ENCODE data around the gene FOXQ1.
A peak's percentile ranks its signal among the peaks of the same experiment; 100 is the strongest.

Gene FOXQ1

DNA sequence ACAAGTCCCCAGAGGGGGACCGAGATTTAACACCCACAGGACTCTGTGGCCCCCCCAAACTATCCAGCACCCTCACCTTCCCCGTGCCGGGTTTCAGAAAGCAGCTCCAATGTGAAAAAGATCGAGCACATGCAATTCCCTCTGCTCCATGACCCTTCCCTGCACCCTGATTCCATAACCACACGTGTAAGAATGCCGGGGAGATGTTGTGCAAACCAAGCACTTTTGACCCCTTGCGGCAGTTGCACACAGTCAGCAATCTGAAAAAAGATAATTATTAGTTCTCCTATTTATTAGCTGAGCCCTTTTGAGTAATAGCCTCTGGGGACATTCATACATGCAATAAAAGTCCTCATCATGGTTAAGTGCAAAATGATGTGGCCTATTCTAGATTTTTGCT lies 13.0 kb downstream of the FOXQ1 start (continued):
- no peak for TF ChIP-seq ZNF701 (tag by site-specific recombination; IDR thresholded peaks at IDR 0.05)
- no peak for TF ChIP-seq MYNN (tag by site-specific recombination; IDR thresholded peaks at IDR 0.05; ENCODE audit: borderline replicate concordance)
- TF ChIP-seq, protein P1, sequence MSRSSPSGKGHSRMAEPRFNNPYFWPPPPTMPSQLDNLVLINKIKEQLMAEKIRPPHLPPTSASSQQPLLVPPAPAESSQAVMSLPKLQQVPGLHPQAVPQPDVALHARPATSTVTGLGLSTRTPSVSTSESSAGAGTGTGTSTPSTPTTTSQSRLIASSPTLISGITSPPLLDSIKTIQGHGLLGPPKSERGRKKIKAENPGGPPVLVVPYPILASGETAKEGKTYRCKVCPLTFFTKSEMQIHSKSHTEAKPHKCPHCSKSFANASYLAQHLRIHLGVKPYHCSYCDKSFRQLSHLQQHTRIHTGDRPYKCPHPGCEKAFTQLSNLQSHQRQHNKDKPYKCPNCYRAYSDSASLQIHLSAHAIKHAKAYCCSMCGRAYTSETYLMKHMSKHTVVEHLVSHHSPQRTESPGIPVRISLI (tag by site-specific recombination; IDR thresholded peaks at IDR 0.05) = no peak
- TF ChIP-seq ZBTB20 (tag by site-specific recombination; IDR thresholded peaks at IDR 0.05) = no peak

DNA sequence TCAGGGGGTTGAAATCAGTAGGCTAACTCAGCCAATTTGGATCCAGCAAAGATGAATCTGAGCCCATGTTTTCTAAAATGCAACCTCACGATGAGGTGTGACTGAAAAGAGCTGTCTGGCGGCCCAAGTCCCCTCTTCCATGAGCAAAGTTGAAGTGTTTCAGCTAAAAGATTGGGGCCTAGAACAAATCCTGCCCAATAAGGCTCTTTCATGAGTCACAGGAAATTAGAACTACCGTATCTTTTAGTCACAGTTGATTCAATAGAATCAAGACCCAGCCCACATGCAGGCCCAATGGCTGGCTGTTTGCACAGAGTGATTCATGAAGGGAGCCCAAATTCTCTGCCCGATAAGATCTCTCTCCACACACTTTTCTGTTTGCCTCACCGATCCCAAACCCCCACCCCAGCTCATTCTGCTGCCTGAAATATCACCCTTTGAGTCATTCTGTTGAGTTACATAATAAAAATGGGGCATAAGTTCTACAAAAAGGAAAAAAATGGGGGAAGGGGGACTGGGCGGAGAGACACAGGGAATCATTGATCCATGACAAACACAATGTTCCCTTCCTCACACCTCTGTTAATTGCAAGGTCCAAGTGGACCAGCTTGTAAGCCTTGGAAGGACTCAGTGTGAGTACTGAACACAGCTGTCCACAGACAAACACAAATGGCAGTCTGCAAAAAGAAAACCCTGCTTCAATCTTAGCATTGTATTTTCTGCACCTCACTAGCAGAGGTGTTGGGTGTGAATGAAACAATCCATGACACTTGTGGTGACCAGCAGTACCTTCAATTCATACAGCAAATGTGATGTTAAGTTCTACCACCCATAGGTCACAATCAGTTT lies 13.8 kb downstream of the FOXQ1 start:
- ChIA-PET POLR2A (no interaction called here), CTCF (interaction anchor here (0.6 to 1.6 kb wide), 4 partner anchors 10 to 1133 kb away, joined by 3 to 4 read pairs (median 3); no protein-coding TSS in a partner anchor)
- no peaks in the 10 kb centered on the region for H3K9me3 ChIP-seq (ENCODE audit: control insufficient read depth, insufficient read depth, low read depth, low read length)
- H3K4me1 ChIP-seq (ENCODE audit: control insufficient read depth, insufficient read depth, low read length) = peaks cover 2% of the 10 kb centered on the region; the same call in 1 of the 2 replicates
- H3K27ac ChIP-seq (ENCODE audit: extremely low read depth, low read depth, low read length) = no peak overlapping the region
- H3K4me3 ChIP-seq (ENCODE audit: low read depth, low read length) = no peak overlapping the region
- TF ChIP-seq, protein P2, sequence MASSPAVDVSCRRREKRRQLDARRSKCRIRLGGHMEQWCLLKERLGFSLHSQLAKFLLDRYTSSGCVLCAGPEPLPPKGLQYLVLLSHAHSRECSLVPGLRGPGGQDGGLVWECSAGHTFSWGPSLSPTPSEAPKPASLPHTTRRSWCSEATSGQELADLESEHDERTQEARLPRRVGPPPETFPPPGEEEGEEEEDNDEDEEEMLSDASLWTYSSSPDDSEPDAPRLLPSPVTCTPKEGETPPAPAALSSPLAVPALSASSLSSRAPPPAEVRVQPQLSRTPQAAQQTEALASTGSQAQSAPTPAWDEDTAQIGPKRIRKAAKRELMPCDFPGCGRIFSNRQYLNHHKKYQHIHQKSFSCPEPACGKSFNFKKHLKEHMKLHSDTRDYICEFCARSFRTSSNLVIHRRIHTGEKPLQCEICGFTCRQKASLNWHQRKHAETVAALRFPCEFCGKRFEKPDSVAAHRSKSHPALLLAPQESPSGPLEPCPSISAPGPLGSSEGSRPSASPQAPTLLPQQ (tag by site-specific recombination; IDR thresholded peaks at IDR 0.05) = no peak
- TF ChIP-seq ZNF132 (tag by site-specific recombination; IDR thresholded peaks at IDR 0.05; ENCODE audit: borderline replicate concordance) (no peak), ZNF366 (tag by site-specific recombination; conservative IDR thresholded peaks at IDR 0.05) (no peak)
- H3K36me3 ChIP-seq (ENCODE audit: control insufficient read depth in 2 of 2, insufficient read depth in 1 of 2, low read length in 2 of 2) = no peaks in the 10 kb centered on the region

DNA sequence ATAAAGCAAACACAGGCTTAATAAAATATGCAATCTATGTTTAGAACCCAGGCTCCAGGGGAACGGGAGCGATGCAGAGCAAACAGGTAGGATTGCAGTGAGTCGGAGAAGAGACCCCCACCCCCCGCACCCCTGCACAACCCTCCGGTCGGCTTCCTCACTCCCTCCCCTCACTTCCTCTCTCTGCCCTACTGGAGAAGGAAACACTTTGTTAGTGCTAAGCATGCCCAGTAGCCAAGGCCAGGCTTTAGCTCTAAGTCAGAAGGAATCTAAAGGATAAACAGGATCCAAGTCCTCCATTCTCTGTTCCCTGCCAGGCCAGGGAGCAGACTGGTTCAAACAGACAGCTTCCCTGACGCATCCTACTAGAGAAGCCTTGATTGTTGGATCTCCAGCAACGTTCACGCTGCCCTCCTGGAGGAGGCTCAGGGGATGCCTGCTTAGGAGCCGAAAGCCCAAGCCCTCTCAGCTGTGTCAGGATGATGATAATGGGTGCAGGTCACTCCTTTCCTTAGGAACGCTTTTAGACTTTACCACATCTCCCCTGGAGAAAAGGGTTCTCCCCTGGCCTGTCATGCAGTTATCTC lies 14.7 kb downstream of the FOXQ1 start:
- ChIA-PET CTCF (interaction anchor here (0.6 to 0.7 kb wide), 2 partner anchors 74 to 1134 kb away, joined by 3 read pairs; no protein-coding TSS in a partner anchor), POLR2A (no interaction called here)
- Histone ChIP-seq H3K36me3 (ENCODE audit: control insufficient read depth in 2 of 2, insufficient read depth in 1 of 2, low read length in 2 of 2) (no peaks in the 10 kb centered on the region), H3K4me1 (ENCODE audit: control insufficient read depth, insufficient read depth, low read length) (peaks cover 2% of the 10 kb centered on the region; the same call in 1 of the 2 replicates), H3K4me3 (ENCODE audit: low read depth, low read length) (no peak overlapping the region), H3K27ac (ENCODE audit: extremely low read depth, low read depth, low read length) (no peak overlapping the region), H3K9me3 (ENCODE audit: control insufficient read depth, insufficient read depth, low read depth, low read length) (no peaks in the 10 kb centered on the region)
- no peak for TF ChIP-seq ZNF660 (tag by site-specific recombination; IDR thresholded peaks at IDR 0.05)
- no peak for TF ChIP-seq REPIN1 (tag by site-specific recombination; IDR thresholded peaks at IDR 0.05; ENCODE audit: low read depth)

DNA sequence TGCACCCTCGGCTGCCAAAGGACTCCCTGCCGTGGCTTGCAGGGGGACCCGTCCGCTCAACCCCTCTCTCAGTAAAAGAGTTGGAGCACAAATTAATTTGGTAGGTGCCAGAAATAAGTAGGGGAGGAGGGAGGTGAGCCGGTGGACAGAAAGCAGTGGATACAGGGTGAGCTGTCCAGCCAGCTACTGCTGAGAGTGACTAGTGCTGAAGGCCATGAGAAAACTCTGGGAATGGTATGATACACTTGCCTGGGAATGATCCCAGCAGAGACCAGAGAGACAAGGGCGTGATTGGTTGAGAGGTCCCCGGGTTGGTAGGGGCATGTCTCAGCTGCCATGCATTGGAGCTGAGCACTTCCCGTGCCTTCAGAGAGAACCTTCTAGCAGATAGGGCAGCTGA lies 15.7 kb downstream of the FOXQ1 start:
- Histone ChIP-seq H3K4me1 (ENCODE audit: control insufficient read depth, insufficient read depth, low read length) (no peaks in the 10 kb centered on the region; the same call in 1 of the 2 replicates), H3K27ac (ENCODE audit: extremely low read depth, low read depth, low read length) (no peak overlapping the region), H3K4me3 (ENCODE audit: low read depth, low read length) (no peak overlapping the region), H3K9me3 (ENCODE audit: control insufficient read depth, insufficient read depth, low read depth, low read length) (no peaks in the 10 kb centered on the region), H3K36me3 (ENCODE audit: control insufficient read depth in 2 of 2, insufficient read depth in 1 of 2, low read length in 2 of 2) (no peaks in the 10 kb centered on the region)
- TF ChIP-seq, protein P3, sequence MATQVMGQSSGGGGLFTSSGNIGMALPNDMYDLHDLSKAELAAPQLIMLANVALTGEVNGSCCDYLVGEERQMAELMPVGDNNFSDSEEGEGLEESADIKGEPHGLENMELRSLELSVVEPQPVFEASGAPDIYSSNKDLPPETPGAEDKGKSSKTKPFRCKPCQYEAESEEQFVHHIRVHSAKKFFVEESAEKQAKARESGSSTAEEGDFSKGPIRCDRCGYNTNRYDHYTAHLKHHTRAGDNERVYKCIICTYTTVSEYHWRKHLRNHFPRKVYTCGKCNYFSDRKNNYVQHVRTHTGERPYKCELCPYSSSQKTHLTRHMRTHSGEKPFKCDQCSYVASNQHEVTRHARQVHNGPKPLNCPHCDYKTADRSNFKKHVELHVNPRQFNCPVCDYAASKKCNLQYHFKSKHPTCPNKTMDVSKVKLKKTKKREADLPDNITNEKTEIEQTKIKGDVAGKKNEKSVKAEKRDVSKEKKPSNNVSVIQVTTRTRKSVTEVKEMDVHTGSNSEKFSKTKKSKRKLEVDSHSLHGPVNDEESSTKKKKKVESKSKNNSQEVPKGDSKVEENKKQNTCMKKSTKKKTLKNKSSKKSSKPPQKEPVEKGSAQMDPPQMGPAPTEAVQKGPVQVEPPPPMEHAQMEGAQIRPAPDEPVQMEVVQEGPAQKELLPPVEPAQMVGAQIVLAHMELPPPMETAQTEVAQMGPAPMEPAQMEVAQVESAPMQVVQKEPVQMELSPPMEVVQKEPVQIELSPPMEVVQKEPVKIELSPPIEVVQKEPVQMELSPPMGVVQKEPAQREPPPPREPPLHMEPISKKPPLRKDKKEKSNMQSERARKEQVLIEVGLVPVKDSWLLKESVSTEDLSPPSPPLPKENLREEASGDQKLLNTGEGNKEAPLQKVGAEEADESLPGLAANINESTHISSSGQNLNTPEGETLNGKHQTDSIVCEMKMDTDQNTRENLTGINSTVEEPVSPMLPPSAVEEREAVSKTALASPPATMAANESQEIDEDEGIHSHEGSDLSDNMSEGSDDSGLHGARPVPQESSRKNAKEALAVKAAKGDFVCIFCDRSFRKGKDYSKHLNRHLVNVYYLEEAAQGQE (tag by site-specific recombination; IDR thresholded peaks at IDR 0.05) = peak; percentile 66
- no peak for TF ChIP-seq ZNF138 (tag by site-specific recombination; IDR thresholded peaks at IDR 0.05; ENCODE audit: borderline replicate concordance)
- ChIA-PET CTCF (no interaction called here), POLR2A (no interaction called here)
